GM06990 (cell line): ENCODE results near the gene ADPRM.
"Not testable (repeated sequence)": the region's sequence is repeated elsewhere in the genome, so short reads cannot be mapped to it uniquely, and the experiment has no call there.

ENCODE experiments used
- DNase-seq: peaks from one replicate; pipeline ENCODE4 v3.0.0-alpha.2; 2011; ENCODE audit not compliant: insufficient read length; ENCODE audit errors: extremely low read depth
- H3K27me3 ChIP-seq: replicated peaks from 2 replicates; pipeline ENCODE4 v1.6.0; 2011; ENCODE audit warnings: low read length; ENCODE audit not compliant: control insufficient read depth, insufficient read depth
- H3K36me3 ChIP-seq: 2 replicates; pipeline ENCODE4 v1.5.1; 2011; ENCODE audit warnings: low read length; ENCODE audit not compliant: control insufficient read depth, insufficient read depth
- H3K4me3 ChIP-seq: replicated peaks from 2 replicates; pipeline ENCODE4 v1.5.1; 2011; ENCODE audit warnings: low read depth, mild to moderate bottlenecking, control low read depth, low read length
- CTCF ChIP-seq: IDR thresholded peaks from 2 replicates; pipeline ENCODE4 v1.5.1; 2011; ENCODE audit warnings: low read length, control low read depth, mild to moderate bottlenecking, inconsistent platforms; ENCODE audit not compliant: insufficient read depth, poor library complexity, severe bottlenecking

Gene ADPRM

GRCh38 chr17:10731408-10731879 is 34.0 kb downstream of the ADPRM start:
- Histone ChIP-seq H3K4me3 (no peak overlapping the region), H3K36me3 (no peaks in the 10 kb centered on the region), H3K27me3 (no peaks in the 10 kb centered on the region)
- TF ChIP-seq CTCF = no peak
- no peak for DNase-seq

GRCh38 chr17:10732121-10732520 is 34.7 kb downstream of the ADPRM start:
- not testable (repeated sequence) for H3K27me3 ChIP-seq, H3K36me3 ChIP-seq, DNase-seq

GRCh38 chr17:10733666-10734065 is 36.3 kb downstream of the ADPRM start:
- Histone ChIP-seq H3K27me3 (no peaks in the 10 kb centered on the region; the same call in 1 of the 2 replicates), H3K4me3 (no peak overlapping the region), H3K36me3 (no peaks in the 10 kb centered on the region)
- no peak for TF ChIP-seq CTCF
- DNase-seq = no peak

More at GRCh38 chr17:10732121-10732520, 34.7 kb downstream of the ADPRM start:
- not testable (repeated sequence) for H3K4me3 ChIP-seq

- H3K36me3 ChIP-seq = no peaks in the 10 kb centered on the region
- H3K27me3 ChIP-seq = no peaks in the 10 kb centered on the region; the same call in none of the 2 replicates
- DNase-seq = no peak
- no peak overlapping the region for H3K4me3 ChIP-seq
- TF ChIP-seq CTCF = no peak
Measured at GRCh38 chr17:10735251-10735650, 37.9 kb downstream of the ADPRM start.

- H3K27me3 ChIP-seq = no peaks in the 10 kb centered on the region; the same call in none of the 2 replicates
- TF ChIP-seq CTCF = no peak
- H3K4me3 ChIP-seq = no peak overlapping the region
- no peaks in the 10 kb centered on the region for H3K36me3 ChIP-seq
- no peak for DNase-seq
Measured at GRCh38 chr17:10735821-10736220, 38.4 kb downstream of the ADPRM start.

GRCh38 chr17:10737168-10737622 is 39.8 kb downstream of the ADPRM start:
- no peak for DNase-seq
- TF ChIP-seq CTCF = peak; percentile 80
- Histone ChIP-seq H3K27me3 (no peaks in the 10 kb centered on the region; the same call in none of the 2 replicates), H3K4me3 (no peak overlapping the region), H3K36me3 (no peaks in the 10 kb centered on the region)
